GM12878 (cell line): ENCODE results near the gene COMMD7. TPM values are rescaled to one million over a fixed set of nuclear protein-coding genes. Genes with fewer than 3 reads are reported as not detected.

Experiments used
- ATAC-seq: fragments of 200-7000 bp; cut with Tn5 transposase; 3 replicates; pipeline ENCODE4 v1.9.1; 2020; ENCODE audit warnings: mild to moderate bottlenecking, moderate library complexity
- BruUV-seq: library from RNA; stranded (reverse); fragments of 400-500 nt; replicated peaks from 2 replicates; lab custom pipeline; 2021; lab: Mats Ljungman, UMichigan
- CTCF ChIA-PET: fragments of 300-600 bp; sonication (Branson Sonifier 250); formaldehyde crosslinking; extraction: SDS; loops from one replicate; lab custom pipeline; 2021; ENCODE audit warnings: inconsistent platforms; lab: Yijun Ruan, JAX
- POLR2A ChIA-PET: fragments of 350-600 bp; formaldehyde crosslinking; extraction: SDS; loops from one replicate; lab custom pipeline; 2021; ENCODE audit warnings: inconsistent platforms; lab: Charles Lee
- RAD21 ChIA-PET: fragments of 300-600 bp; sonication (Branson Sonifier 250); formaldehyde crosslinking; loops from one replicate; lab custom pipeline; 2023; ENCODE audit warnings: antibody characterized with exemption; ENCODE audit not compliant: unreplicated experiment; lab: Charles Lee
- SMC1A ChIA-PET: fragments of 300-600 bp; sonication (Branson Sonifier 250); formaldehyde crosslinking; loops from one replicate; lab custom pipeline; 2023; ENCODE audit not compliant: unreplicated experiment, uncharacterized antibody; lab: Charles Lee
- DNase-seq: peaks from one replicate; pipeline ENCODE4 v3.0.0-alpha.2; 2011; ENCODE audit warnings: low read depth, low spot score
- FAIRE-seq: peaks from 3 replicates; lab custom pipeline; 2011; peaks lifted over from hg19 to GRCh38; lab: Jason Lieb, UNC
- H2AFZ ChIP-seq: 2 replicates; pipeline ENCODE4 v1.6.0; 2011; ENCODE audit warnings: low read depth, low read length, control low read depth; ENCODE audit not compliant: control insufficient read depth
- H3K27ac ChIP-seq: 2 replicates; pipeline ENCODE4 v1.5.1; 2011; ENCODE audit warnings: control low read depth; ENCODE audit not compliant: control insufficient read depth, insufficient read depth
- H3K27me3 ChIP-seq, 2 experiments: replicated peaks in 1 of 2; 2 replicates each; pipeline versions ENCODE4 v1.6.0 to v1.6.1; 2011; ENCODE audit warnings: low read length in 1 of 2; ENCODE audit not compliant: control insufficient read depth in 2 of 2, insufficient read depth in 2 of 2
- H3K36me3 ChIP-seq, 2 experiments: 2 replicates each; pipeline ENCODE4 v1.5.1; 2011; ENCODE audit warnings: low read length in 1 of 2; ENCODE audit not compliant: control insufficient read depth in 2 of 2, insufficient read depth in 2 of 2
- H3K4me1 ChIP-seq: 2 replicates; pipeline ENCODE4 v1.6.1; 2011; ENCODE audit warnings: mild to moderate bottlenecking, low read length, moderate library complexity, mixed read lengths; ENCODE audit not compliant: control insufficient read depth, insufficient read depth
- H3K4me2 ChIP-seq: 2 replicates; pipeline ENCODE4 v1.6.0; 2011; ENCODE audit warnings: control low read depth; ENCODE audit not compliant: control insufficient read depth, insufficient read depth
- H3K4me3 ChIP-seq: fragments of 200-600 bp; sonication (generic); 2 replicates; pipeline ENCODE4 v1.5.1; 2016
- H3K79me2 ChIP-seq: 2 replicates; pipeline ENCODE4 v1.6.0; 2011; ENCODE audit warnings: low read length; ENCODE audit not compliant: control insufficient read depth, insufficient read depth
- H3K9ac ChIP-seq: 2 replicates; pipeline ENCODE4 v1.8.0; 2011; ENCODE audit warnings: low read length, control low read depth, mixed read lengths; ENCODE audit not compliant: control insufficient read depth, insufficient read depth
- H3K9me3 ChIP-seq: replicated peaks from 3 replicates; pipeline ENCODE4 v1.5.1; 2011; ENCODE audit warnings: mild to moderate bottlenecking, low read length; ENCODE audit not compliant: control insufficient read depth, insufficient read depth
- H4K20me1 ChIP-seq: 2 replicates; pipeline ENCODE4 v1.6.0; 2011; ENCODE audit not compliant: control insufficient read depth, insufficient read depth
- CHD1 ChIP-seq: IDR thresholded peaks from 2 replicates; pipeline ENCODE4 v1.6.1; 2012; ENCODE audit warnings: low read depth, low read length, improper control_type of control experiment
- CHD2 ChIP-seq: IDR thresholded peaks from 2 replicates; pipeline ENCODE4 v1.6.1; 2011; ENCODE audit warnings: low read depth, low read length, improper control_type of control experiment, borderline replicate concordance
- EED ChIP-seq: sonication (generic); IDR thresholded peaks from 2 replicates; pipeline ENCODE4 v1.6.1; 2016; ENCODE audit warnings: antibody characterized with exemption, low read depth
- FOXK2 ChIP-seq: fragments of 450-650 bp; IDR thresholded peaks from 2 replicates; pipeline ENCODE4 v1.6.1; 2017; ENCODE audit warnings: mild to moderate bottlenecking, moderate library complexity
- GATAD2B ChIP-seq: fragments of 450-650 bp; conservative IDR thresholded peaks from 2 replicates; pipeline ENCODE4 v1.6.1; 2017; ENCODE audit warnings: low read depth, mild to moderate bottlenecking, moderate library complexity
- HDGF ChIP-seq: fragments of 450-650 bp; IDR thresholded peaks from 2 replicates; pipeline ENCODE4 v1.6.1; 2016; ENCODE audit warnings: antibody characterized with exemption
- IKZF1 ChIP-seq: fragments of 450-650 bp; conservative IDR thresholded peaks from 2 replicates; pipeline ENCODE4 v1.6.1; 2017; ENCODE audit warnings: antibody characterized with exemption, mild to moderate bottlenecking
- KAT2A ChIP-seq: conservative IDR thresholded peaks from 2 replicates; pipeline ENCODE4 v1.6.1; 2011; ENCODE audit warnings: low read depth, low read length; ENCODE audit not compliant: control insufficient read depth
- MTA2 ChIP-seq: fragments of 450-650 bp; IDR thresholded peaks from 2 replicates; pipeline ENCODE4 v1.6.1; 2016; ENCODE audit warnings: low read depth, mild to moderate bottlenecking, moderate library complexity
- NFIC ChIP-seq: IDR thresholded peaks from 2 replicates; pipeline ENCODE4 v1.6.1; 2012; ENCODE audit warnings: low read depth, mild to moderate bottlenecking, inconsistent platforms, low read length, moderate library complexity
- NRF1 ChIP-seq: conservative IDR thresholded peaks from 2 replicates; pipeline ENCODE4 v1.6.1; 2011; ENCODE audit warnings: mild to moderate bottlenecking, low read depth, low read length, improper control_type of control experiment
- RELA ChIP-seq: fragments of 450-650 bp; IDR thresholded peaks from 2 replicates; pipeline ENCODE4 v1.8.0; 2014; ENCODE audit warnings: borderline replicate concordance; ENCODE audit not compliant: partially characterized antibody
- RFX5 ChIP-seq: IDR thresholded peaks from 2 replicates; pipeline ENCODE4 v1.6.1; 2011; ENCODE audit warnings: low read depth, low read length, improper control_type of control experiment
- SPI1 ChIP-seq: IDR thresholded peaks from 2 replicates; pipeline ENCODE4 v1.6.1; 2011; ENCODE audit warnings: low read depth, mild to moderate bottlenecking, low read length, moderate library complexity, borderline replicate concordance; ENCODE audit not compliant: insufficient read depth
- SREBF1 ChIP-seq: IDR thresholded peaks from 2 replicates; pipeline ENCODE4 v1.6.1; 2012; ENCODE audit warnings: mild to moderate bottlenecking, low read length
- TCF12 ChIP-seq: IDR thresholded peaks from 2 replicates; pipeline ENCODE4 v1.6.1; 2011; ENCODE audit warnings: low read depth, mild to moderate bottlenecking, low read length
- WGBS: methylation state at CpG from one replicate; pipeline ENCODE4 v1.1.6; 2016; ENCODE audit warnings: low lambda C conversion rate; ENCODE audit not compliant: insufficient replicate concordance, insufficient coverage; ENCODE audit errors: missing lambda C conversion rate; 5-methylcytosine and 5-hydroxymethylcytosine counted together
- in situ Hi-C: fragments of 300-500 bp; cut with MboI; formaldehyde crosslinking; loops from 9 replicates; pipeline ENCODE4 v1.14.3; 2018; ENCODE audit warnings: mixed read lengths
- intact Hi-C: fragments of 100-400 bp; cut with micrococcal nuclease; formaldehyde crosslinking; loops from one replicate; pipeline ENCODE4 v1.14.2; 2022; ENCODE audit not compliant: unreplicated experiment
- polyA plus RNA-seq, 11 experiments: library from polyadenylated mRNA; depleted of rRNA in 4 of 11; unstranded in 6 of 11; stranded (reverse) in 5 of 11; fragments of >200 nt; fragmentation: Nextera tagmentation in 4 of 11; fragmentation: Illumina TruSeq in 1 of 11; extraction: Ambion mirVana in 4 of 11; extraction: Trizol in 1 of 11; gene quantifications; 1 replicate in 1 of 11; 2 replicates in 10 of 11; pipeline versions ENCODE4 v1.2.1 to v1.2.3, GENCODE V29; 2011 to 2016; ENCODE audit warnings: inconsistent platforms in 2 of 11, missing spikeins in 2 of 11, low read depth in 1 of 11
- total RNA-seq, 4 experiments: library from RNA; depleted of rRNA in 3 of 4; stranded (reverse); fragments of >200 nt in 3 of 4; fragmentation: Illumina TruSeq in 1 of 4; extraction: Trizol in 1 of 4; gene quantifications; 2 replicates each; pipeline versions ENCODE4 v1.2.1 to v1.2.3, GENCODE V29; 2013 to 2021
- TF ChIP-seq, protein P1 (sequence below): IDR thresholded peaks from 2 replicates; pipeline ENCODE4 v1.6.1; 2011; ENCODE audit warnings: borderline replicate concordance, low read depth, mild to moderate bottlenecking, moderate library complexity, mixed read lengths, low read length; ENCODE audit not compliant: insufficient read depth; ENCODE audit errors: extremely low read length
- TF ChIP-seq, protein P2 (sequence below): IDR thresholded peaks from 2 replicates; pipeline ENCODE4 v1.6.1; 2012; ENCODE audit warnings: improper control_type of control experiment, low read depth, low read length; ENCODE audit not compliant: insufficient replicate concordance

Gene COMMD7
- total and polyA plus RNA-seq, 10 of the 15 experiments (the other 5 are each of a cell fraction or from before 2014, with no cell fraction given), result 9.1 to 61.0 (median 27.7) TPM

DNA sequence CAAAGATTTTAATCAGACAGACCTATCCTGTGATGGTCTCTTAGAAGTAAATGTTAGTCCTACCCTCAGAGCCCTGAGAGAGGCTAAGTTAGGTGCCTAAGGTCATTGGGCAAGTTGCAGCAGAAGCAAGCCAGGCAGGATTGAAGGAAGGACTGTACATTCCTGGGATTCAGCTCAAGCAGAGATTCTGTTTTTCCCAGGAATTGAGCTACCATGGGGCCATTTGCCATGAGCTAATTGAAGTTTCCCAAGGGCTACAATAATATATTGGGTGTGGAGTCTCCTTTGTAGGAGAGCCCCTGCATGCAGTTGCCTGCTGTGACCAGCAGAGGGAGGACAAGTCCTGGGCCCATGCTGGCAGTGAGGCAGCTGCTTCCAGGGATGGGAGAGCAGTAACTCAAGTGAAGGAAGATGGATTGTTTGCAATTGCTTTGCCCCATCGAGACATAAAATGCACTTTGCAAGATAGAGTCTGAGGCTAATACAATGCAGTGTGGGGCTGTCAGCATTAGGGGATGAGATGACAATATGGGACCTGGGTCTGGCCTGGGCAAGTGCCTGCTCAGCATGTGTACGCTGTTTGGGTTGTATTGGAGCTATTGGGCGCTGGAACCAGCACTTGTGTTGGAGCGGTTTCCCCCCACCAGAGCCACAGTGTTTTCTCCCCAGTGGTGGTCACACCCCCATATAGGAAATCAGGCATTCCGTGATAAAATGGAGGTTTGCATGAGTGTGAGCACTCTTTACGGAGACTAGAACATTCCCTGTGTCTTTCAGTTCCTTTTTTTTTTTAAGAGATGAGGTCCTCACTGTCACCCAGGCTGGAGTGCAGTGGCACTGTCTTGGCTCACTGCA is 46.9 kb upstream of the COMMD7 start:
- Histone ChIP-seq H3K27ac (no peak overlapping the region; the same call in 1 of the 2 replicates), H2AFZ (no peak overlapping the region), H3K9me3 (no peaks in the 10 kb centered on the region), H4K20me1 (no peaks in the 10 kb centered on the region), H3K27me3 (no peaks in the 10 kb centered on the region), H3K4me2 (no peak overlapping the region; the same call in 1 of the 2 replicates), H3K4me1 (peaks cover 24% of the 10 kb centered on the region), H3K79me2 (no peaks in the 10 kb centered on the region), H3K36me3 (no peaks in the 10 kb centered on the region), H3K9ac (no peak overlapping the region), H3K4me3 (no peak overlapping the region)
- 49% methylated on average over 6 of the region's 6 CpGs for WGBS
- SMC1A ChIA-PET, result interaction anchor here (0.6 to 2.3 kb wide), 14 partner anchors 9 to 306 kb away, joined by 3 to 17 read pairs (median 4); partner anchors contain the start of gene MAPRE1
- ATAC-seq (peak; percentile 87), FAIRE-seq (peak; percentile 68), DNase-seq (peak; percentile 13)
- CTCF ChIA-PET, result interaction anchor here (0.6 to 5.7 kb wide), 32 partner anchors 9 to 503 kb away, joined by 3 to 49 read pairs (median 6); partner anchors contain the start of genes C20orf203, MAPRE1 and SUN5
- RAD21 ChIA-PET, result interaction anchor here (0.5 to 3.5 kb wide), 15 partner anchors 30 to 499 kb away, joined by 3 to 18 read pairs (median 4); partner anchors contain the start of genes C20orf203 and MAPRE1
- POLR2A ChIA-PET, result no interaction called here
- in situ Hi-C loops, result no loop called here
- BruUV-seq, result no TSS peak
- intact Hi-C loops, result loop anchor here (1.0 to 5.0 kb wide), 5 partner anchors 42 to 502 kb away; no protein-coding TSS in a partner anchor
- TF ChIP-seq MTA2 (no peak), IKZF1 (peak; percentile 9; the same call in 1 of the 2 replicates), KAT2A (no peak), RELA (no peak), HDGF (0 out of 2 replicates have a peak, but pooled peaks have one; percentile 22), NRF1 (no peak), EED (0 out of 2 replicates have a peak, but pooled peaks have one; percentile 12), RFX5 (no peak), CHD2 (no peak), GATAD2B (no peak; the same call in 1 of the 2 replicates), FOXK2 (no peak), TCF12 (peak; percentile 32; the same call in 1 of the 2 replicates), SPI1 (peak; percentile 61), CHD1 (no peak), NFIC (no peak), SREBF1 (no peak)
- TF ChIP-seq, protein P1, sequence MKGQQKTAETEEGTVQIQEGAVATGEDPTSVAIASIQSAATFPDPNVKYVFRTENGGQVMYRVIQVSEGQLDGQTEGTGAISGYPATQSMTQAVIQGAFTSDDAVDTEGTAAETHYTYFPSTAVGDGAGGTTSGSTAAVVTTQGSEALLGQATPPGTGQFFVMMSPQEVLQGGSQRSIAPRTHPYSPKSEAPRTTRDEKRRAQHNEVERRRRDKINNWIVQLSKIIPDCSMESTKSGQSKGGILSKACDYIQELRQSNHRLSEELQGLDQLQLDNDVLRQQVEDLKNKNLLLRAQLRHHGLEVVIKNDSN, result no peak
- TF ChIP-seq, protein P2, sequence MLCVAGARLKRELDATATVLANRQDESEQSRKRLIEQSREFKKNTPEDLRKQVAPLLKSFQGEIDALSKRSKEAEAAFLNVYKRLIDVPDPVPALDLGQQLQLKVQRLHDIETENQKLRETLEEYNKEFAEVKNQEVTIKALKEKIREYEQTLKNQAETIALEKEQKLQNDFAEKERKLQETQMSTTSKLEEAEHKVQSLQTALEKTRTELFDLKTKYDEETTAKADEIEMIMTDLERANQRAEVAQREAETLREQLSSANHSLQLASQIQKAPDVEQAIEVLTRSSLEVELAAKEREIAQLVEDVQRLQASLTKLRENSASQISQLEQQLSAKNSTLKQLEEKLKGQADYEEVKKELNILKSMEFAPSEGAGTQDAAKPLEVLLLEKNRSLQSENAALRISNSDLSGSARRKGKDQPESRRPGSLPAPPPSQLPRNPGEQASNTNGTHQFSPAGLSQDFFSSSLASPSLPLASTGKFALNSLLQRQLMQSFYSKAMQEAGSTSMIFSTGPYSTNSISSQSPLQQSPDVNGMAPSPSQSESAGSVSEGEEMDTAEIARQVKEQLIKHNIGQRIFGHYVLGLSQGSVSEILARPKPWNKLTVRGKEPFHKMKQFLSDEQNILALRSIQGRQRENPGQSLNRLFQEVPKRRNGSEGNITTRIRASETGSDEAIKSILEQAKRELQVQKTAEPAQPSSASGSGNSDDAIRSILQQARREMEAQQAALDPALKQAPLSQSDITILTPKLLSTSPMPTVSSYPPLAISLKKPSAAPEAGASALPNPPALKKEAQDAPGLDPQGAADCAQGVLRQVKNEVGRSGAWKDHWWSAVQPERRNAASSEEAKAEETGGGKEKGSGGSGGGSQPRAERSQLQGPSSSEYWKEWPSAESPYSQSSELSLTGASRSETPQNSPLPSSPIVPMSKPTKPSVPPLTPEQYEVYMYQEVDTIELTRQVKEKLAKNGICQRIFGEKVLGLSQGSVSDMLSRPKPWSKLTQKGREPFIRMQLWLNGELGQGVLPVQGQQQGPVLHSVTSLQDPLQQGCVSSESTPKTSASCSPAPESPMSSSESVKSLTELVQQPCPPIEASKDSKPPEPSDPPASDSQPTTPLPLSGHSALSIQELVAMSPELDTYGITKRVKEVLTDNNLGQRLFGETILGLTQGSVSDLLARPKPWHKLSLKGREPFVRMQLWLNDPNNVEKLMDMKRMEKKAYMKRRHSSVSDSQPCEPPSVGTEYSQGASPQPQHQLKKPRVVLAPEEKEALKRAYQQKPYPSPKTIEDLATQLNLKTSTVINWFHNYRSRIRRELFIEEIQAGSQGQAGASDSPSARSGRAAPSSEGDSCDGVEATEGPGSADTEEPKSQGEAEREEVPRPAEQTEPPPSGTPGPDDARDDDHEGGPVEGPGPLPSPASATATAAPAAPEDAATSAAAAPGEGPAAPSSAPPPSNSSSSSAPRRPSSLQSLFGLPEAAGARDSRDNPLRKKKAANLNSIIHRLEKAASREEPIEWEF, result no peak
